Medulla oblongata (tissue), 1 donor: Measurements from ENCODE around the gene TPSG1.
"Not testable (repeated sequence)": the region's sequence is repeated elsewhere in the genome, so short reads cannot be mapped to it uniquely, and the experiment has no call there.

ENCODE experiments used
- DNase-seq: peaks from one replicate; pipeline ENCODE4 v3.0.0-alpha.2; 2015; ENCODE audit errors: extremely low spot score

Gene TPSG1

DNA sequence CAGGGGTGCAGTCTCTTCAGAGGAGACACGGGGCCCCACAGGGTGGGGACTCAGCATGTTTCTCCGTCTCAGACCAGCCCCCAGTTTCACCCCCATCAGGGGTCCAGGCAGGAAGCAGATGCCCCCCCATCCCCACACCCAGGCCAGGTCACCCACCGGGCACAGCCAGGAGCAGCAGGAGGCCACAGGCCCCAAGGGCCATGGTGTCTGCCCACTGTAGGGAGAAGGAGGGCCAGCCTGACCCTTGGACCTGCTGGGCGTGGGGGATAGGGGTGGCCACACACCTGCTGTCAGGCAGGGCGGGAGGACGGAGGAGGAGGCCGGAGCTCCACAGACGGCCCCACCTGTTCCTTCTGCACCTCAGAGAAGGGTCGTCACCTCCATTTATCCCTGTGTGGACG lies at the start of gene TPSG1:
TPSG1 (minus strand) TSS at position 218 of the 401 bp plus-strand sequence; CDS start at position 202, 16 bp downstream.
- no peak for DNase-seq

DNA sequence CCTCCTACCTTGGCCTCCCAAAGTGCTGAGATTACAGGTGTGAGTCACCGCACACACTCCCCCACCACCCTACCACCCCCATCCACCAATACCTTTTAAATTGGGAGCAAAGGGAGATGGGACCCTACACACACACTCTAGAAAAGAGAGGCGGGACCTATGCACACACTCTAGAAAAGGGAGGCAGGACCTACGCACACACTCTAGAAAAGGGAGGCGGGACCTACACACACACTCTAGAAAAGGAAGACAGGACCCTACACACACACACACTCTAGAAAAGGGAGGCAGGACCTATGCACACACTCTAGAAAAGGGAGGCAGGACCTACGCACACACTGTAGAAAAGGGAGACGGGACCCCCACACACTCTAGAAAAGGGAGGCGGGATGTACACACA lies 49.7 kb upstream of the TPSG1 start:
- no peak for DNase-seq

DNA sequence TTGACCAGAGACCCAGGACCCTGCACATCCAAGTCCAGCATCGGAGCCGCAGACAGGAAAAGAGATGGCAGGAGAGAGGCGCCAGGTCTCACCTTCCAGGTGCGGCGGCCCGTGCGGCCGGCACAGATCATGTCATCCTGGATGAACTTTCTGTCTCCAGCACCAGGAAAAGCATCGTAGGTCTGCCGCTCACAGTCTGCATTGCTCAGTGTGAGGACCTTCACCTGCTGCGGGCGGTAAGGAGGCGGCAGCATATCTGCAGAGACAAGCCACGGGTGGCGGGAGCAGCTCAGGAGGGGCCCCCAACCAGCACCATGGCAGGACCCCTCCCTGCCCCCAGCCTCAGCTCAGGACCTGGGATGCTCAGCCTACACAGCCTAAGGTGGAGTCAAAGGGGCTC lies 48.7 kb upstream of the TPSG1 start:
- no peak for DNase-seq

DNA sequence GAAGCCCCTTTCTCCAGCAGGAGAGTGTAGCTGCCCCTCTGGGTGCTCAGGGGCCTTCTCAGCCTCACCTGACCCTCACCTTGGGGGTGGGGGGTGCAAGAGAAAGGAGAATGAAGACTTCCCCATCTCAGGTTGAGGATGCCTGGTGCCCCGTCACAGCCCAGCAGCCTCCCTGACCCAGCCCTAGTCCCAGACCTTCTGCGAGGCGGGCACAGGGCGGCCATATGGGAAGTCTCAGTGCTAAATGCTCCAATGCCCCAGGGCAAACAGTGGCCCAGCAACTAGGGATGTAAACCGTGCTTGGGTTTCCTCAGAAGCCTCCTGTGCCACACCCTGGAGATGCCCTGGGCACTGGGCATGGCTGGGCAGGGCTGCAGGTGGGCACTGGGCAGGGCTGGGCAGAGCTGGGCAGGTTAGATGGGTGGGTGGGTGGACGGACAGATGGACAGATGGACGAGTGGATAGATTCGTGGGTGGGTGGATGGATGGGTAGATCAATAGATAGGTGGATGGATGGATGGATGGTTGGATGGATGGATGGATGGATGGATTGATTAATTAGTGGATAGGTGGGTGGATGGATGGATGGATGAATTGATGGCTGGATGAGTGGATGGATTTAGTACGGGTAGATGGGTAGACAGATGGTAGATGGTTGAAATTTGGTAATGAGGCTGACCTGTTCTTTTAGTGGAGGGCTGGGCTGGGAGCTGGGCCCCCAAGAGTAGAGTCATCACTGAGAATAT lies 47.6 kb upstream of the TPSG1 start:
- DNase-seq, result no peak

DNA sequence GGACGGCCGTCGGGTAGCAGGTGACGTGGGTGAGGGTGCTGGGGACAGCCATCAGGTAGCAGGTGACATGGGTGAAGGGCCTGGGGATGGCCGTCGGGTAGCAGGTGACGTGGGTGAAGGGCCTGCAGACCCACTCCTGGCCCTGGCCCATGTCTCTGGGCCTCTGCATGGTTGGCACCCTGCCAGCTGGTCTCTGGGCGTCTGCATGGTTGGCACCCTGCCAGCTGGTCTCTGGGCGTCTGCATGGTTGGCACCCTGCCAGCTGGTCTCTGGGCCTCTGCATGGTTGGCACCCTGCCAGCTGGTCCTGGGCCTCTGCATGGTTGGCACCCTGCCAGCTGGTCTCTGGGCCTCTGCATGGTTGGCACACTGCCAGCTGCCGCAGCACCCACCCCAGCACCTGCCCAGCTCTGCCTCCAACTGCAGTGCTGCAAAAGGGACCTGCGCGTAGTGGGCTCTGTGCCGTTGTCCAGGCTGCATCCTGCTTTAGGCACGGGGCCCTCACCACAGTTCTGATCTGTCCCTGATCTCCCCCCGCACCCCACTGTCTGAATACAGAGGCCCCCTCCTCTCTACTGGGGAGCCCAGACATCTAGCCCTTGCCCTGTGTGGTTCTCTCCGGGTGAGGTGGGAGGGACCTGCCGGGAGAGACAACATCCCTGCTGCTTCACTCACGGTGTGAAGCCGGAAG lies 46.8 kb upstream of the TPSG1 start:
- not testable (repeated sequence) for DNase-seq

DNA sequence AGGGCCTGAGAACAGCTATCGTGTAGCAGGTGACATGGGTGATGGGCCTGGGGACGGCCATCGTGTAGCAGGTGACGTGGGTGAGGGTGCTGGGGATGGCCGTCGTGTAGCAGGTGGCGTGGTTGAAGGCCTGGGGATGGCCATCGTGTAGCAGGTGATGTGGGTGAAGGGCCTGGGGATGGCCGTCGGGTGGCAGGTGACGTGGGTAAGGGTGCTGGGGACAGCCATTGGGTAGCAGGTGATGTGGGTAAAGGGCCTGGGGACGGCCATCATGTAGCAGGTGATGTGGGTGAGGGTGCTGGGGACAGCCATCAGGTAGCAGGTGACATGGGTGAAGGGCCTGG lies 46.3 kb upstream of the TPSG1 start:
- DNase-seq, result no peak

DNA sequence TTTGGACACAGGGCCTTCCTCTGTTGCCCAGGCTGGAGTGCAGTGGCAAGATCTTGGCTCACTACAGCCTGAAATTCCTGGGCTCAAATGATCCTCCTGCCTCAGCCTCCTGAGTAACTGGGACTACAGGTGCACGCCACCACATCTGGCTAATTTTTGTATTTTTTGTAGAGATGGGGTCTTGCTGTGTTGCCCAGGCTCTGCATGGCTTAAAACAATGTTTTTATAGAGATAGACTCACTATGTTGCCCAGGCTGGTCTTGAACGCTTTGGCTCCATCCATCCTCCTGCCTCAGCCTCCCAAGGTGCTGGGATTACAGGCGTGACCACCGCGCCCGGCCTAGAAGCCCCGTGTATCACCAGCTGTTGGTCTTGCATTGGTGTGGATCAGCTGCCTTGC lies 44.4 kb upstream of the TPSG1 start:
- DNase-seq, result not testable (repeated sequence)

DNA sequence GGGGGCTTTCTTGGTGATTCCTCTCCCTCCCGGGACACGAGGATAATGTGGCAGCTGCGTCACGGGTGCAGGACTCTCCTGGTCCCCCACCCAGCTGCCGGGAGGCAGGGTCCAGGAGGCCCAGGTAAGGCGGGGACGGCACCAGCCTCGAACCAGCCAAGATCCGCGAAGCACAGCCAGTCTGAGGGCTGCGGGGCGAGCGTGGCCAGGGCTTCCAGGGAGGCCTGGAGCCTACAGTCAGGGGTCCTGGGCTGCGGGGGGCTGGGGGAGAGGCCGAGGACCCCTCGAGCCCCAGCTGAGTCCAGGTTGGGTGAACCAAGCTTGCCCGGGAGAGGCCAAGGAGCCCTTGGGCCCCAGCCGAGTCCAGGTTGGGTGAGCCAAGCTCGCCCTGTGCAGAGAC lies 40.8 kb upstream of the TPSG1 start:
- no peak for DNase-seq

DNA sequence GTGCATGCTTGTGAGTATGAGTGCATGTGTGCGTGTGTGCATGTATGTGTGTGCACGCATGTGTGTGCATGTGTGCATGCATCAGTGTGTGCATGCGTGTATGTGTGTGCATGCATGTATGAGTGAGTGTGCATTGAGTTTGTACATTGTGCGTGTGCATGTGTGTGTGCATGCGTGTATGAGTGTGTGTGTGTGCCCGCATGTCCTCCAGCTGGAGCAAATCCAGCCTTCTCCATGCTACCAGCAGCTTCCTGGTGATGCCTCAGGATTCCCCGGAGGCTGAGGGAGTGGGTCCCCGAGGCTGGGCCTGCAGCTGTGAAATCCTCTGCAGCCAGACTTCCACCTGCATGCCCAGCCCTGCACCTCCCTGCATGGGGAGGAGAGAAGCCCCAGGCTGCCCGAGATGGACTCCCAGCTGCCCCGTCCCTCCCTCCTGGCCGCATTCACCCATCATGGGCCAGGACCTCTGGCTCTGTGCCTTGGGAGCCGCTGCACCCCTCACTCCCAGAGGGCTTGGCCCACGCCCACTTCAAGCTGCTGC lies 40.1 kb upstream of the TPSG1 start:
- DNase-seq, result no peak

DNA sequence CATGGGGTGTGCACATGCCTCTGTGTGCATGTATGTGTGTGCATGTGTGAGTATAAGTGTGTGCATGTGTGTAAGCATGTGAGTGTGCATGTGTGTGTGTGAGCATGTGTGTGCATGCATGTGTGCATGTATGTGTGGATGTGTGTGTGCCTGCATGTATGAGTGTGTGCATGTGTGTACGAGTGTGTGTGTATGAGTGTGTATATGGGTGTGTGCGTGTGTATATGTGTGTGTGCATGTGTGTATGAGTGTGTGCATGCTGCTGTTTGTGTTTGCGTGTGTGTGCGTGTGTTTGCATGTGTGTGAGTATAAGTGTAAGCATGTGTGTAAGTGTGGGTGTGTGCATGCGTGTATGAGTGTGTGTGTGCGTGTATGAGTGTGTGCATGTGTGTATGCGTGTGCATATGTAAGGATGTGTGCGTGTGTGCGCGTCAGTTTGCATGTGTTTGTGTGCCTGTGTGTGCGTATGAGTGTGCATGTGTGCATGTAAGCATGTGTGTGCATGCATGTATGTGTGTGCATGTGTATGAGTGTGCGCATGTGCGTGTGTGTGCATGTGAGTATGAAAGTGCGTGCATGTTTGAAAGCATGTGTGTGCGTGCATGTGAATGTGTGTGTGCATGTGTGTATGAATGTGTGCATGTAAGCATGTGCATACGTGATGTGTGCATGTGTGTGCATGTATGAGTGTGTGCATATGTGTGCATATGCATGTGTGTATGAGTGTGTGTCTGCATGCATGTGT lies 39.4 kb upstream of the TPSG1 start:
- DNase-seq, result no peak

DNA sequence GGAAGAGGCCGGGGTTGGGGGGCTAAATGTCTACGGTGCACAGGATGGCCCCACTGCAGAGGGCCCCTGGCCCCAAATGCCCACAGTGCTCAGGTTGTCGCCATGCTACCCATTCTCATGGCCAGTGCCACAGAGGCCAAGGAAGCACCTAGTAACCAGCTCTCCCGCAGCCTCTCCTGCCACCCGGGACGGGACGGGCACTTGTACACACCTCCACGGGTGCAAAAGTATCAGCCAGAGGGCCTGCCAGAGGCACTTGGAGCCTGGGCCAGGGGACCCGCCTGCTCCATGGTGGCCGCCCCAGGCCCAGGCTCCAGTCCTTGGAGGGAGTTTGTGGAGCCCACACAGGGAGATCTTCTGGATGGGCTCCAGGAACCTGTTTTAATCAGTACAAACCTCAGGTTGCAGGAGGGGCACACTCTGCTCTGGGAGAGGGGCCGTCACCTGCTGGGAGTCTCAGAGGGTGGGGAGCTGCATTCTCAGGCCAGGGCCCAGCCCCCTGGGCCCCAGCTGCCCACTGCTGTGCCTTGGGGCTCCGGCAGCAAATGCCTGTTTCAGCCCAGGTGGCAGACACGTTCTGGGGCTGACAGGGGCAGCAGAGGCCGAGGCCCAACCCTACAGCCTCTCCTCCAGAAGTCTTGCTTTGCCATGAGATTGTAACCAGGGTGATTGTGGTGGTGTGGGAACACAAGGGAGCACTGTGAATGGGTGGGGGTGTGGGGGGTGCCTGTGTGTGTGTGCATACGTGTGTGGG lies 38.7 kb upstream of the TPSG1 start:
- no peak for DNase-seq

DNA sequence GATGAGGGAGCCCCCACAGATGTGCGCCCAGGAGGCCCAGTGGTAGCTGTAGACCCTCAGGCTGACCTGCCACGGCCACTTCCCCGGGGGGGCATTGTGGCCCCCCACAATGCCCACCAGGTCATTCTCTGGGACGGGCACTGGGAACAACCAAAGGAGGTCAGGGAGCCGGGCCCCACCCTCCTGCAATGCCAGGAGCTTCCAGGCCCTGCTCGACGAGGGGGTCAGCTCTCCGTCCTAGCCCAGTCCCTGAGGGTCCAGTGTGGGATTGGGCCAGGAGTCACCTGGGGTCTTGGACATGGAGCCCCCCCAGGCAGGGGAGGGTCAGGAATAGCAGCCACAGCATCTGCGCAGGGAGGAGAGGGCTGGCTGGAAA lies 37.8 kb upstream of the TPSG1 start:
- DNase-seq, result no peak

DNA sequence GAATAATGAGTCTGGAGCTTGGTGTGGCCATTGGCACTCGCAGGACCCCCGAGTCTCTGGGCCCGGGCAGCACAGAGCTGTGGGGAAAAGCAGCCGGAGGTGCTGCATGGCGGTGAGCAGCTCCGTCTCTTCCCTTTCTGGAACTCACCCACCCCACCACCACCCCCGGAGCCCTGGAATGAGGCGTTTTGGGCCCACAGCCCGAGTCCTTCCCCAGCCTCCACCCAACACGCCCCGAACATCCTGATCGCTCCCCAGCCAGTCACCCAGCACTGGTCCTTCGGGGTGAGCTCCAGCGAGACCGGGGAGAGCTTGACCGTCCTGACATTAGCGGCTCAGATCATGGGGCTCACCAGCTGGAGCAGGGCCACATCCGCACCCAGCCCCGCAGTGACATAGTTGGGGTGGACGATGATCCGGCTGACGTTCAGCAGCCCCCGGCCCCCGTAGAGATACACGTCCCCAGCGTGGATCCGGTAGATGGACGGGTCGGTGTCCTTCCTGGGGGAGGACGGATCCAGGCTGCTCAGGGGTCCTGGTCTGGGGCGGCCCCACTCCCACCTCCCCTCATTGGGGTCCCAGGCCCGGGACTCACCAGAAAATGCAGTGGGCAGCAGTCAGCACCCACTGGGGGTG lies 37.3 kb upstream of the TPSG1 start:
- no peak for DNase-seq

DNA sequence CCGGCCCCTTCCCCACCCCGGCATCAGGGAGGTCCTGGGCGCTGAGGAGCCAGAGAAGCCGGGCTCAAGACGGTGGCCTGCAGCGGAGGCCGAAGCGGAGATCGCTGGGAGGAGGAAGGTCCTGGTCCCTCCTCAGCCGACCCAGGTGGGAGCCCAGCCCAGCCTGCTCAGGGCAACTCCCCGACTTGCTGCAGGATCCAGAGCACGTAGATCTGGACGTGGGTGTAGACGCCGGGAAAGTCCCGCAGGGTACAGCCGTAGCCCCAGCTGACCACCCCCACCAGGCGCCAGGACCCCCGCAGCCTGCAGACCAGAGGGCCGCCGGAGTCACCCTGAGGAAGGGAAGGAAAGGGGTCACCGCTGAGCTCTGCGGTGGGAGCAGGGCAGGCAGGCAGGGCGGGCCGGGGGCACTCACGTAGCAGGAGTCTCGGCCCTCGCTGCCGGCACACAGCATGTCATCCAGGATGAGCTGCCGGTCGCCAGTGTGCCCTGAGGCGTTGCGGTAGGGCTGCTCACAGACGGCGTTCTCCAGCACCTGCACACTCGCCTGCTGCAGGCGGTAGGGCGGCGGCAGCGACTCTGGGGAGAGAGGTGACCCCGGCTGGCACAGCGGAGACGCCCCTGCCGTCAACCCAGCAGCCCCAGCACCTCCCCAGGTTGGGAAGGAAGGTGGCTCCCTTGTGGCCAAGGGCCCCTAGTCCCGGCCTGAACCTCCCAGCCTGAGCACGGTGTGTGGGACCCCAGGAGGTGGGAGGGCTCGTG lies 36.2 kb upstream of the TPSG1 start:
- DNase-seq, result no peak

DNA sequence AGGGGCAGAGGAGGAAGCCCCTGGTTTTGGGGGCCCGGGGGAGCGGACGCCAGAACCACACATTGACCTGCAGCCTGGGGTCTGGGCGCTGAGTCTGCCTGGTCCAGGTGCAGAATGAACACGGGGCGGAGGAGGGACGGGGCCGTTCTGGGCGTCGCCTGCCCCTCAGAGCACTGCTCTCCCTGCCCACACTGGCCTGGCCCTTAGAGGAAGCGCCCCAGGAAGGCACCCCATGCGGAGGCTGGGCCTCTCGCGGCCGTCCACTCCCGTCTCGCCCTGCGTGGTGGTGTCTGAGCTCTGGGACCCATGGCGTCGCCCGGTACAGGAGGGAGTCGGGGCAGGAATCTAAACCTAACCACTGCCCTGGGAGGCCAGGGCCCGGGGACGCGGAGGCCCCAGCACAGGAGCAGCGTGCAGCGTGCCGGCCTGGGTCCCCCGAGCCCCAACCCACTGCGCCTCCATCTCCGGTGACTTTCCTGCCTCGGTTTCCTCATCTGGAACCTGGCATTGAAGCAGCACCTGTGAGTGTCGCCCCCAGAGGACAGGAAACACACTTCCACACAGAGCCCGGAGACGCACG lies 35.1 kb upstream of the TPSG1 start:
- no peak for DNase-seq

DNA sequence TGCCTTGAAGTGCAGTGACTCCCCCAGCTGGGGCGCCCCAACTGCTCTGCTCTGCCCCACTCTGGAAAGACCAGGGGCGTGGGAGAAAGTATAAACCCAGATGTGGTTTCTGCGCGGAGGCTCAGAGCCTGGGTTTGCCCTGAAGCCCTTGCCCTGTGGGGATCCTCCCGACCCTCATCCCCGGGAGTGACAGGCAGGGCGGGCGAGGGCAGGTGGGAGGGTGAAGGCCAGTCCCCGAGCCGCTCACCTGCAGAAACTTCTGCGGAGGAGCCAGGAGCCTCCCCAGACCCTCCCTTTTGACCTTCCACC lies 34.6 kb upstream of the TPSG1 start:
- no peak for DNase-seq

DNA sequence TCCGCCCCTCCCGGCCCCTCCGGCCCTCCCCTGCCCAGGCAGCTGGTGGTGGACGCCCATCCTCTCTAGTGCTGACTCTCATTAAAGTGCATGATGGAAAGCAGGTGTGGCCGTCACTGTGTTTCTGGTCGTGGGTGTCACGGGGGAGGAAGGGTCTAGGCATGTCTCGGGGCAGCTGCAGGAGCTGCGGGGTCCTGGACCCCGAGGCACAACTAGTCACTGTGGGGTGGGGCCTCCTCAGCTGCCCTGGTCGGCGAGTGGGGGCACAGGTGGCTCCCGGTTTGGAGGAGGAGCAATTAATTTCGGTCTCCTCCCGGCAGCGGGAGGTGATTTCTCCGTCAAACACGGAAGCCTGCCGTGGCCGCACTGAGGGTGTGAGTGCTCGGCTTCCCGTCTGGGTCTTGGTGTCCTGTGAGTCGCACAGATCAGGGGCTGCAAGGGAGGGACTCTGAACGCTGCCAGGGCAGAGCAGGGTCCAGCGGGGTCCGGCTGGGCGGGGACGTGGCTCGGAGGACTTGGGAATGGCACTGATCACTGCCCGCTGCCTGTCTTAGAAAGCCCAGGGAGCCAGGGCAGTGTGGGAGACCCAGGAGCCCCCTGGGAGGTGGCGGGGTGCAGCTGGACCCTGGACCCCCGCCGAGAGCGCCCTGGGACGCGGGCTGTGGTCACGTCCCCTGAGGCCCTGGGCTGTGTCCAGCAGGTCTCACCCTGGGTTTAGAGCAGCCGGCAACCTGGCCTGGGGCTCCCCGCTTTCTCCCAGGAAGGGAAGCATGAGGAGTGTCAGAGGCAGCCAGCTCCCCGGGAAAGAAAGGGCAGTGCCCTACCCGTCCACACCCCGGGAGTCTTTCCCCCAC lies 34.1 kb upstream of the TPSG1 start:
- DNase-seq, result no peak

DNA sequence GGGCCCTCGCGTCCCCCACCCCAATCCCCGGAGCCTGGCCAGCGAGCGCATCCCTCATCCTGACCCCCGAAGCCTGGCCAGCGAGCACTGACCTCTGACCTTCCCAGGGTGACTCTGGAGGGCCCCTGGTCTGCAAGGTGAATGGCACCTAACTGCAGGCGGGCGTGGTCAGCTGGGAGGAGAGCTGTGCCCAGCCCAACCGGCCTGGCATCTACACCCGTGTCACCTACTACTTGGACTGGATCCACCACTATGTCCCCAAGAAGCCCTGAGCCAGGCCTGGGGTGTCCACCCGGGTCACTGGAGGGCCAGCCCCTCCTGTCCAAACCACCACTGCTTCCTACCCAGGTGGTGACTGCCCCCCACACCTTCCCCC lies 33.1 kb upstream of the TPSG1 start:
- no peak for DNase-seq

DNA sequence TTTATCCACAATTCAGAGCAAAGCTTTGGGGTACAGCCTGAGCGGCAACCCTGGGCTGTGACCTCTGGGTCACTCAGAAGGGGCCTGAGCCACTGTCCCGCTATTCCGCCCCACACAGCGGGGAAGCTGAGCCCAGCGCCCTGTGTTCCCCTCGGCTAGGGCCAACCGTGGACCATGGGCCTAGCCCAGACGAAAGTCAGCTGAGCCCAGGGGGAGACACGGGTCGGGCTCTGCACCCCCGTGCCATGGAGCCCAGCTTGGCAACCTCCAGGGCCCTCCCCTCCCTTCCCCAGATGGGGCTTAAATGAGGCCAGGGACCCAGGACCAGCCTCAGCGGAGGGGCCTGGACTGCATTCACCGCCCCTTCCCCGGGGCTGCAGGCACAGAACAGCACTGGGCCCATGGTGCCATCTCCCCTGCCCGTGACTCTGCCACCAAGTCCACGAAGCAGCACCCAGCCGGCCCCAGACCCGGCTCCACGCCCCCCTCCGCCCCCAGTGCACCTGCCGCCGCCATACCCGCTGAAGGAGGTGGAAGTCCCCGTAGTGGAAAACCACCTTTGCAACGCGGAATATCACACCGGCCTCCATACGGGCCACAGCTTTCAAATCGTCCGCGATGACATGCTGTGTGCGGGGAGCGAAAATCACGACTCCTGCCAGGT lies 32.6 kb upstream of the TPSG1 start:
- no peak for DNase-seq
